IMR-90 (cell line): ENCODE data around the gene KRT76. TPM values are rescaled to one million over a fixed set of nuclear protein-coding genes. Genes with fewer than 3 reads are reported as not detected.

Experiments
- ATAC-seq: fragments of 200-7000 bp; cut with Tn5 transposase; 2 replicates; pipeline ENCODE4 v1.9.1; 2020; ENCODE audit warnings: low read depth, mild to moderate bottlenecking, moderate library complexity
- BruUV-seq: library from RNA; stranded (reverse); fragments of 400-500 nt; replicated peaks from 2 replicates; lab custom pipeline; 2021; lab: Mats Ljungman, UMichigan
- CTCF ChIA-PET: fragments of 300-600 bp; formaldehyde crosslinking; extraction: SDS; loops from one replicate; lab custom pipeline; 2021; ENCODE audit warnings: antibody characterized with exemption; lab: Yijun Ruan, JAX
- POLR2A ChIA-PET: fragments of 300-600 bp; sonication (Branson Sonifier 250); formaldehyde crosslinking; loops from one replicate; lab custom pipeline; 2022; ENCODE audit warnings: antibody characterized with exemption; ENCODE audit not compliant: unreplicated experiment; lab: Charles Lee
- DNase-seq: peaks from one replicate; pipeline ENCODE4 v3.0.0; 2013
- H2AFZ ChIP-seq: replicated peaks from 2 replicates; pipeline ENCODE3; 2013; ENCODE audit warnings: low read length, mild to moderate bottlenecking; ENCODE audit not compliant: poor library complexity
- H2AK5ac ChIP-seq: 2 replicates; pipeline ENCODE4 v1.6.1; 2013; ENCODE audit warnings: low read depth, low read length, inconsistent platforms
- H2AK9ac ChIP-seq: replicated peaks from 2 replicates; pipeline ENCODE3; 2013; ENCODE audit warnings: mild to moderate bottlenecking, low read depth, low read length, moderate library complexity; ENCODE audit not compliant: poor library complexity
- H2BK120ac ChIP-seq: 2 replicates; pipeline ENCODE4 v1.6.1; 2013; ENCODE audit warnings: low read depth, low read length, inconsistent platforms
- H2BK15ac ChIP-seq: 3 replicates; pipeline ENCODE4 v1.6.1; 2013; ENCODE audit warnings: low read depth, low read length, inconsistent platforms
- H2BK20ac ChIP-seq: 2 replicates; pipeline ENCODE4 v1.6.1; 2013; ENCODE audit warnings: low read depth, mild to moderate bottlenecking, inconsistent platforms, low read length, moderate library complexity
- H2BK5ac ChIP-seq: 2 replicates; pipeline ENCODE4 v1.6.1; 2013; ENCODE audit warnings: mild to moderate bottlenecking, low read depth, low read length, inconsistent platforms; ENCODE audit not compliant: poor library complexity, severe bottlenecking
- H3K14ac ChIP-seq: replicated peaks from 2 replicates; pipeline ENCODE4 v1.6.1; 2013; ENCODE audit warnings: low read depth, low read length, inconsistent platforms
- H3K18ac ChIP-seq: 2 replicates; pipeline ENCODE4 v1.6.1; 2013; ENCODE audit warnings: low read depth, low read length, control low read depth
- H3K23ac ChIP-seq: 2 replicates; pipeline ENCODE4 v1.6.1; 2013; ENCODE audit warnings: low read depth, low read length, inconsistent platforms
- H3K27ac ChIP-seq: 2 replicates; pipeline ENCODE4 v1.5.1; 2013; ENCODE audit warnings: mild to moderate bottlenecking, control low read depth, low read length; ENCODE audit not compliant: insufficient read depth
- H3K27me3 ChIP-seq: 2 replicates; pipeline ENCODE4 v1.6.1; 2013; ENCODE audit warnings: low read length; ENCODE audit not compliant: control insufficient read depth, insufficient read depth
- H3K36me3 ChIP-seq: 2 replicates; pipeline ENCODE4 v1.6.1; 2013; ENCODE audit warnings: low read length, mixed read lengths; ENCODE audit not compliant: control insufficient read depth, insufficient read depth
- H3K4ac ChIP-seq: 2 replicates; pipeline ENCODE4 v1.6.1; 2013; ENCODE audit warnings: low read depth, low read length, inconsistent platforms
- H3K4me1 ChIP-seq: 2 replicates; pipeline ENCODE4 v1.6.1; 2013; ENCODE audit warnings: low read length, mixed read lengths; ENCODE audit not compliant: control insufficient read depth, insufficient read depth
- H3K4me2 ChIP-seq: 2 replicates; pipeline ENCODE4 v1.6.1; 2013; ENCODE audit warnings: low read depth, mild to moderate bottlenecking, control low read depth, low read length, moderate library complexity
- H3K4me3 ChIP-seq: 2 replicates; pipeline ENCODE4 v1.5.1; 2013; ENCODE audit warnings: low read depth, mild to moderate bottlenecking, control low read depth, low read length, moderate library complexity; ENCODE audit not compliant: insufficient read depth
- H3K56ac ChIP-seq: 2 replicates; pipeline ENCODE4 v1.6.1; 2013; ENCODE audit warnings: low read length, inconsistent platforms; ENCODE audit not compliant: insufficient read depth; ENCODE audit errors: extremely low read depth
- H3K79me1 ChIP-seq, 2 experiments: 2 replicates each; pipeline ENCODE4 v1.6.1; 2013; ENCODE audit warnings: low read length in 2 of 2, inconsistent platforms in 1 of 2, low read depth in 1 of 2
- H3K9ac ChIP-seq: 2 replicates; pipeline ENCODE4 v1.6.1; 2013; ENCODE audit warnings: low read depth, low read length, control low read depth
- H3K9me1 ChIP-seq: 2 replicates; pipeline ENCODE4 v1.6.1; 2013; ENCODE audit warnings: low read length, inconsistent platforms; ENCODE audit not compliant: insufficient read depth
- H3K9me3 ChIP-seq: 2 replicates; pipeline ENCODE4 v1.6.1; 2013; ENCODE audit warnings: low read length; ENCODE audit not compliant: control insufficient read depth, insufficient read depth
- H4K20me1 ChIP-seq: 2 replicates; pipeline ENCODE4 v1.6.1; 2013; ENCODE audit warnings: low read length, inconsistent platforms; ENCODE audit not compliant: insufficient read depth
- H4K5ac ChIP-seq: 2 replicates; pipeline ENCODE4 v1.6.1; 2013; ENCODE audit warnings: mild to moderate bottlenecking, low read depth, low read length, control low read depth
- H4K8ac ChIP-seq, 2 experiments: 2 replicates each; pipeline ENCODE4 v1.6.1; 2013; ENCODE audit warnings: low read depth in 2 of 2, low read length in 2 of 2, control low read depth in 1 of 2, inconsistent platforms in 1 of 2
- H4K91ac ChIP-seq: 2 replicates; pipeline ENCODE4 v1.6.1; 2013; ENCODE audit warnings: low read depth, low read length, inconsistent platforms; ENCODE audit not compliant: insufficient read depth
- CHD1 ChIP-seq: IDR thresholded peaks from 2 replicates; pipeline ENCODE4 v1.6.1; 2012; ENCODE audit warnings: low read depth, low read length, improper control_type of control experiment
- CTCF ChIP-seq: conservative IDR thresholded peaks from 2 replicates; pipeline ENCODE4 v1.5.1; 2012; ENCODE audit warnings: mild to moderate bottlenecking, low read depth, low read length, improper control_type of control experiment
- MAFK ChIP-seq: IDR thresholded peaks from 2 replicates; pipeline ENCODE4 v1.6.1; 2012; ENCODE audit warnings: low read depth, low read length, improper control_type of control experiment
- MAZ ChIP-seq: IDR thresholded peaks from 2 replicates; pipeline ENCODE4 v1.6.1; 2012; ENCODE audit warnings: low read depth, mild to moderate bottlenecking, low read length, improper control_type of control experiment, moderate library complexity, borderline replicate concordance
- NFE2L2 ChIP-seq: fragments of 150-350 bp; IDR thresholded peaks from 2 replicates; pipeline ENCODE4 v1.6.1; 2016; ENCODE audit warnings: low read depth, mild to moderate bottlenecking, low read length
- RAD21 ChIP-seq: IDR thresholded peaks from 2 replicates; pipeline ENCODE4 v1.6.1; 2012; ENCODE audit warnings: low read length, improper control_type of control experiment
- RCOR1 ChIP-seq: IDR thresholded peaks from 2 replicates; pipeline ENCODE4 v1.6.1; 2012; ENCODE audit warnings: mild to moderate bottlenecking, low read length, improper control_type of control experiment; ENCODE audit not compliant: insufficient replicate concordance
- RFX5 ChIP-seq: IDR thresholded peaks from 2 replicates; pipeline ENCODE4 v1.8.0; 2012; ENCODE audit warnings: low read depth, mild to moderate bottlenecking, low read length, moderate library complexity
- WGBS, 2 experiments: methylation state at CpG; one replicate each; pipeline versions ENCODE4 v1.1.5 to v1.1.7; 2013; ENCODE audit warnings: missing lambda C conversion rate in 2 of 2; ENCODE audit not compliant: insufficient read length in 1 of 2; ENCODE audit errors: extremely low coverage in 2 of 2; 5-methylcytosine and 5-hydroxymethylcytosine counted together
- dilution Hi-C: fragments of 300-500 bp; cut with HindIII; formaldehyde crosslinking; loops from one replicate; pipeline ENCODE4 v1.14.3; 2018; ENCODE audit warnings: low sequenced_read_pairs; ENCODE audit not compliant: unreplicated experiment
- in situ Hi-C: fragments of 300-500 bp; cut with MboI; formaldehyde crosslinking; loops from 3 replicates; pipeline ENCODE4 v1.14.3; 2019; ENCODE audit warnings: low sequenced_read_pairs, inconsistent platforms, mixed read lengths
- intact Hi-C: fragments of 100-400 bp; cut with micrococcal nuclease; formaldehyde crosslinking; loops from 2 replicates; pipeline ENCODE4 v1.10.0; 2022
- polyA plus RNA-seq, 3 experiments: library from polyadenylated mRNA; depleted of rRNA; stranded (reverse); fragments of >200 nt; gene quantifications; 2 replicates each; pipeline ENCODE4 v1.2.3, GENCODE V29; 2012; ENCODE audit warnings: low replicate concordance in 1 of 3
- total RNA-seq: library from RNA; depleted of rRNA; stranded (reverse); fragments of >200 nt; gene quantifications from 2 replicates; pipeline ENCODE4 v1.2.3, GENCODE V29; 2012
- TF ChIP-seq, protein P1 (sequence below): fragments of 150-350 bp; IDR thresholded peaks from 2 replicates; pipeline ENCODE4 v1.6.1; 2016; ENCODE audit warnings: low read depth, mild to moderate bottlenecking, low read length, moderate library complexity, borderline replicate concordance

KRT76 gene
- total and polyA plus RNA-seq, 2 of the 4 experiments (the other 2 are of a cell fraction) = not detected

DNA sequence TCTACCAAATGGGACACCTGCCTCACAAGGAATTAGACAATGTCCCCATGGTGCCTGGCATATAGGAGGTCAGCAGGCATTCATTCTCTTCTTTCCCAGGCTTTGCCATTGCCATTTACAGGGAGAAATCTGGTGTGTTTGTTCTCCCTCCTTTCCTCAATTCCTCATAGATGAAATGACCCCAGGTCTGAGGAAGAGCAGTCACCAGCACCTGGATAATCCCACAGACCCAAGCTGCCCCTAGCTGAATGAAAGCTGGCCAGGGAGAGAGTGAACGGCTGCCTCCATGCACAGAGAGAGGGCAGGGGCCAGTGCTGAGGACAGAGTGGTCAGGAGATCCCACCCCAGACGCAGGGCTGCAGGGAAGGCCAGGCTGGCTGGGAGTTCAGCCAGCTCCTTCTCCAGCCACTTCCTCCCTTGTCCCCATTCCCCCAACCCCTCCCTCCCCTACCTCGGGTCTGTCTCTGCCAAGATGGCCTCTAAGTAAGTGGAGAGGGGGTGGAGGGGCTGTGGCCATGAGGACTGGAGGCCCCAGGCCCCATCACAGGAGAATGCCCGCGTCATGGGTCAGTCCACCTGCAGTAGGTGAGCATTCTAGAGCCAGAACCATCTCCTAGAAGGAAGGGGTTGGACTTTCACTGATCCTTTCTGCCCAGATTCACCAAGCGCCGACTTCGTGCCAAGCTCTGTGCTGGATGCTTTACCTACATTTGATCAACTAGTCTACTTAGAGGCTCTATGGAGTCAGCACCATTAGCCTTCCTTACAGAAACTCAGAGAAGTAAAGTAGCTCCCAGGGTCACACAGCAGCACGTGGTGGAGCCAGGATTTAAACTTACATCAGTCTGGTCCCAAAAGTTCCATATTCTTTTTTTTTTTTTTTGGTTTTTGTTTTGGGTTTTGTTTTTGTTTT, 38.8 kb upstream of the KRT76 start:
- no peak for ATAC-seq
- intact Hi-C loops = no loop called here

More for the DNA sequence above, 38.8 kb upstream of the KRT76 start:
- no CpG with 5 or more reads among the region's 9 CpGs for WGBS, 2 experiments
- no peak overlapping the region for H3K9ac ChIP-seq
- H3K14ac ChIP-seq = no peak overlapping the region
- no peak overlapping the region for H3K18ac ChIP-seq
- no peaks in the 10 kb centered on the region for H3K36me3 ChIP-seq
- no peak overlapping the region for H3K27ac ChIP-seq
- no peaks in the 10 kb centered on the region for H3K9me3 ChIP-seq
- H3K79me1 ChIP-seq = no peaks in the 10 kb centered on the region
- H2AK9ac ChIP-seq = no peak overlapping the region
- no peak overlapping the region for H3K56ac ChIP-seq
- no peak for DNase-seq
- no peaks in the 10 kb centered on the region for H3K9me1 ChIP-seq
- H2BK5ac ChIP-seq = no peak overlapping the region
- no peak overlapping the region for H2AFZ ChIP-seq
- no peak overlapping the region; the same call in 1 of the 2 replicates for H2BK20ac ChIP-seq
- no peaks in the 10 kb centered on the region; the same call in 1 of the 2 replicates for H4K20me1 ChIP-seq
- POLR2A ChIA-PET = no interaction called here
- in situ Hi-C loops = no loop called here
- H2BK120ac ChIP-seq = peak overlapping the region; percentile 44; the same call in 1 of the 2 replicates
- H3K4me1 ChIP-seq = peaks cover 6% of the 10 kb centered on the region
- H3K4me2 ChIP-seq = no peak overlapping the region
- no peak for TF ChIP-seq CHD1
- TF ChIP-seq NFE2L2 = no peak
- no peak for TF ChIP-seq RFX5
- TF ChIP-seq RCOR1 = no peak
- TF ChIP-seq CTCF = no peak
- TF ChIP-seq, protein P1, sequence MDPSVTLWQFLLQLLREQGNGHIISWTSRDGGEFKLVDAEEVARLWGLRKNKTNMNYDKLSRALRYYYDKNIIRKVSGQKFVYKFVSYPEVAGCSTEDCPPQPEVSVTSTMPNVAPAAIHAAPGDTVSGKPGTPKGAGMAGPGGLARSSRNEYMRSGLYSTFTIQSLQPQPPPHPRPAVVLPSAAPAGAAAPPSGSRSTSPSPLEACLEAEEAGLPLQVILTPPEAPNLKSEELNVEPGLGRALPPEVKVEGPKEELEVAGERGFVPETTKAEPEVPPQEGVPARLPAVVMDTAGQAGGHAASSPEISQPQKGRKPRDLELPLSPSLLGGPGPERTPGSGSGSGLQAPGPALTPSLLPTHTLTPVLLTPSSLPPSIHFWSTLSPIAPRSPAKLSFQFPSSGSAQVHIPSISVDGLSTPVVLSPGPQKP = no peak
- no peak for TF ChIP-seq RAD21
- TF ChIP-seq MAFK = no peak
- TF ChIP-seq MAZ = no peak
- H4K91ac ChIP-seq = no peak overlapping the region; the same call in 1 of the 2 replicates
- H4K8ac ChIP-seq = no peak overlapping the region
- peaks cover 48% of the 10 kb centered on the region for H3K27me3 ChIP-seq
- peak overlapping the region; percentile 9; the same call in 1 of the 2 replicates for H3K4ac ChIP-seq
- H2AK5ac ChIP-seq = no peak overlapping the region
- H4K5ac ChIP-seq = no peak overlapping the region
- no TSS peak for BruUV-seq
- no peak overlapping the region for H2BK15ac ChIP-seq
- H3K23ac ChIP-seq = no peak overlapping the region
- CTCF ChIA-PET = no interaction called here
- dilution Hi-C loops = no loop called here
- H3K4me3 ChIP-seq = no peak overlapping the region
